Measurements from ENCODE around the gene COL25A1.

The COL25A1 gene

DNA sequence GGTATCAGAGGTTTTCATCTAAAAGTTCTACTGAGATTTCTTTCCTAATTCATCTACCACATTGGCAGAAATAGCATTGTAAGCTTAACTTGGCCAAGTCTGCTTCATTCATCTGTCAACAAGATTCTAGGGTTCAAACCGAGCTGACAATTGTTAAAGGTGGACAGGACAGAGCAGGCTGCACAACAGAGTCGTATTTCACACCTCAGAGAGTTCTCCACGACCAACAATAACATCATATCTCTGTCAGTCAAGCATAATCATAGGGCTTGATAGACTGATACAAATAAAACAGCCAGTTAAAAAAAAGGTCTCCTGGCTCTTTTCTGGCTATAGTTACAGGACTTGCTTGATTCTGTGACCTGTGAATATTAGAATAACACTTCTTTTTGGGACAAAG, 259.2 kb downstream of the COL25A1 start:
- peaks cover 26% of the 10 kb centered on the region for H3K36me3 Mint-ChIP-seq (ENCODE audit: low read depth)
- H3K4me1 Mint-ChIP-seq, result peaks cover 29% of the 10 kb centered on the region
- no peak overlapping the region for H3K4me3 Mint-ChIP-seq
- H3K9me3 Mint-ChIP-seq, result no peaks in the 10 kb centered on the region
- TF ChIP-seq, protein P1, sequence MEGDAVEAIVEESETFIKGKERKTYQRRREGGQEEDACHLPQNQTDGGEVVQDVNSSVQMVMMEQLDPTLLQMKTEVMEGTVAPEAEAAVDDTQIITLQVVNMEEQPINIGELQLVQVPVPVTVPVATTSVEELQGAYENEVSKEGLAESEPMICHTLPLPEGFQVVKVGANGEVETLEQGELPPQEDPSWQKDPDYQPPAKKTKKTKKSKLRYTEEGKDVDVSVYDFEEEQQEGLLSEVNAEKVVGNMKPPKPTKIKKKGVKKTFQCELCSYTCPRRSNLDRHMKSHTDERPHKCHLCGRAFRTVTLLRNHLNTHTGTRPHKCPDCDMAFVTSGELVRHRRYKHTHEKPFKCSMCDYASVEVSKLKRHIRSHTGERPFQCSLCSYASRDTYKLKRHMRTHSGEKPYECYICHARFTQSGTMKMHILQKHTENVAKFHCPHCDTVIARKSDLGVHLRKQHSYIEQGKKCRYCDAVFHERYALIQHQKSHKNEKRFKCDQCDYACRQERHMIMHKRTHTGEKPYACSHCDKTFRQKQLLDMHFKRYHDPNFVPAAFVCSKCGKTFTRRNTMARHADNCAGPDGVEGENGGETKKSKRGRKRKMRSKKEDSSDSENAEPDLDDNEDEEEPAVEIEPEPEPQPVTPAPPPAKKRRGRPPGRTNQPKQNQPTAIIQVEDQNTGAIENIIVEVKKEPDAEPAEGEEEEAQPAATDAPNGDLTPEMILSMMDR (IDR thresholded peaks at IDR 0.05; ENCODE audit: unreplicated experiment in 3 of 3), result no peak
- H3K27me3 Mint-ChIP-seq (ENCODE audit: low read depth), result no peaks in the 10 kb centered on the region
- no peak overlapping the region for H3K27ac Mint-ChIP-seq

DNA sequence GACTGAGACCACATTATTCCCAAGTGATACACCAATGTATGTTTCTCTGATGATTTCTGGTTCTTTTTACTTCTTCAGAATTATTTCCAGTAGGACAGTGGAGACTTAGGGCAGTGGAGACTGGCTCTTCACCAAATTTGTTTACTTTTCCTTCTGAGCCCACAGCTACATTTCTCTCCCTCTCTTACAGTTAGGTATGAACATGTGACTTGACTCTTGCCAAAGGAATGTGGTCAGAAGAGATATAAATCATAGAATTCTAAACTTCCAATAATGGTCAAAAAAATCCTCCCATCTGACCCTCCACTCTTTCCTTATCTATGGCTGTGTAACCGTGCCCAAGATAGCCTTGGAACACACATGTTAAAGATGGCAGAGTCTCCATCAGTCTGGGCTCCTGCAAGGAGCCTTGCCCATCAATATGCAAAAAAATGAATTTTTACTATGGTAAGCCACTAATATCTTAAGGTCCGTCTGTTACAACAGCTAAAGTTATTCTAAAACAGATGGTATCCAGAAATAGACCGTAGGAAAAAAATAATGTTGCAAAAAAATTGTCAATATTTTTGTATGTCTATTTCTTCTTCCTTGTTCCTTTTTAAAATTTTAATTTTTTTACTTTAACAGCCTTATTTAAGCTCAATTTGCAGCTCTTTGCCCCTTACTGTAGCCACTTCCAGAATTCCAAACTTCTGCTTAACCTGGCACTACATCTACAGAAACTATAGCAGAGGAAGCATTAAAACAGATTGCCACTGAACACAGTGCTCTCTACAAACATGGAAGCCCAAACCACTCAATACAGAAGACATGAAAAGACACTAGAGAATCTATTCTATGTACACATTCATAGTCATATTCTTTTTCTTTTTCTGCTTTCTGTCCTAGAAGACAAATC, 260.7 kb downstream of the COL25A1 start:
- Mint-ChIP-seq H3K4me1 (peaks cover 30% of the 10 kb centered on the region), H3K4me3 (no peak overlapping the region), H3K27me3 (ENCODE audit: low read depth) (no peaks in the 10 kb centered on the region), H3K9me3 (no peaks in the 10 kb centered on the region), H3K27ac (no peak overlapping the region), H3K36me3 (ENCODE audit: low read depth) (peaks cover 22% of the 10 kb centered on the region)
- TF ChIP-seq, protein P1 (IDR thresholded peaks at IDR 0.05; ENCODE audit: unreplicated experiment in 3 of 3), result no peak

DNA sequence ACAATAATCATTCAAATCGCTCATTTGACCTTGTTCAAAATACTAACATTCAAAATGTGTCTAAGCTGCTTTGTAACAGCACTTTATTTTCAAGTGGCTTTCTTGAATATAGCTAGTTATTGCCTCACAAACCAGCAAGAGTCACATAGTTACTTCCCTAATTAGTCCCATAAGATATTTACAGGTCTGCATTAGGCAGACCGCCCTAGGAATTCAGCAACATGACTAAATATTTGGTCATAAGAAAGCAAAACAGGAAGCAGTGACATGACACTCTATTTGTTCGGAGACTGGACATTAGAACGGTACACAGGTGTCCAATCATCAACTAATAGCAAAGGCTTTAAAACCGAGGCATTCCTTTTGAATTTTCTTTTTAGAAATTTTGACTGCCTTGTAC, 262.0 kb downstream of the COL25A1 start:
- no peaks in the 10 kb centered on the region for H3K9me3 Mint-ChIP-seq
- no peak overlapping the region for H3K4me3 Mint-ChIP-seq
- TF ChIP-seq, protein P1 (IDR thresholded peaks at IDR 0.05; ENCODE audit: unreplicated experiment in 3 of 3), result no peak
- peaks cover 30% of the 10 kb centered on the region for H3K4me1 Mint-ChIP-seq
- no peak overlapping the region for H3K27ac Mint-ChIP-seq
- peaks cover 22% of the 10 kb centered on the region for H3K36me3 Mint-ChIP-seq (ENCODE audit: low read depth)
- H3K27me3 Mint-ChIP-seq (ENCODE audit: low read depth), result no peaks in the 10 kb centered on the region

DNA sequence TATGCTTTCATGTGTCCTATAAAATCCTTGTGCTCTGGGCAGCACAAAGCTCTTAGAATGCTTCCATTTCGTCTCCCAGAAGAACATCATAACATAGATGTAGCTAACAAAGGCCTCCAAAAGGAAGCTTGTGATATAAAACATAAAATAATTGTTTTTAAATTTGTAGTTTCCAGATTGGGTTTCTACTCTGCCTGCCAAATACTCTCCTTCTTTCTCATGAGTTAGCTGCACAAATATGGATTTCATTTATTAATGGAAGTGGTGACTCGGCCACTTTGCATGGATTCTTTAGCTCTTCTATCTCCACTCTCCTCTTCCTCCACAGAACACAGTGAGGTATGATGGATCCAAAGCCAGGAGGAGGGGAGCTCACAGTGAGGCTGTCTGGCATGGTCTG, 265.4 kb downstream of the COL25A1 start:
- peaks cover 13% of the 10 kb centered on the region for H3K36me3 Mint-ChIP-seq (ENCODE audit: low read depth)
- peak overlapping the region; percentile 31 to 67 (median 37) for H3K27ac Mint-ChIP-seq
- TF ChIP-seq, protein P1 (IDR thresholded peaks at IDR 0.05; ENCODE audit: unreplicated experiment in 3 of 3), result no peak
- peaks cover 30% of the 10 kb centered on the region for H3K4me1 Mint-ChIP-seq
- no peak overlapping the region for H3K4me3 Mint-ChIP-seq
- H3K9me3 Mint-ChIP-seq, result no peaks in the 10 kb centered on the region
- H3K27me3 Mint-ChIP-seq (ENCODE audit: low read depth), result no peaks in the 10 kb centered on the region

DNA sequence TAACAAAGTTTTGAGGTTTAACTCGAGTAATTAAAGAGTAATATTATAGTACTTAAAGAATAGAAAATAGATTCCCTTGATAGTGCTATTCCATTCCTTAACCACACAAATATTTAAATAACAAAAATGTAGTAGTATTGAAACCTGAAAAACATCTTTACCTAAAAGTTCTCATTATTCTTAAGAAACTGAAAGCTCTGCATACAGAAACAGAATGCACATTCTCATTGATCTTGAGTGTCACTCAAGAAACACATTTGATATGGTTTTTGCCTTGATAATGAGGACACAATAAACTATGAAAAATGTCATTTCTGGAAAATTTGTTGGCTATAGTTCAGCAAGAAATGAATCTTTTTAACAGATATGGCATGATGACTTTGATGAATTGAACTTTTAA, 268.5 kb downstream of the COL25A1 start:
- Mint-ChIP-seq H3K4me3 (no peak overlapping the region), H3K4me1 (peaks cover 23% of the 10 kb centered on the region), H3K36me3 (ENCODE audit: low read depth) (peaks cover 10% of the 10 kb centered on the region), H3K9me3 (no peaks in the 10 kb centered on the region), H3K27ac (no peak overlapping the region), H3K27me3 (ENCODE audit: low read depth) (no peaks in the 10 kb centered on the region)
- TF ChIP-seq, protein P1 (IDR thresholded peaks at IDR 0.05; ENCODE audit: unreplicated experiment in 3 of 3), result no peak

DNA sequence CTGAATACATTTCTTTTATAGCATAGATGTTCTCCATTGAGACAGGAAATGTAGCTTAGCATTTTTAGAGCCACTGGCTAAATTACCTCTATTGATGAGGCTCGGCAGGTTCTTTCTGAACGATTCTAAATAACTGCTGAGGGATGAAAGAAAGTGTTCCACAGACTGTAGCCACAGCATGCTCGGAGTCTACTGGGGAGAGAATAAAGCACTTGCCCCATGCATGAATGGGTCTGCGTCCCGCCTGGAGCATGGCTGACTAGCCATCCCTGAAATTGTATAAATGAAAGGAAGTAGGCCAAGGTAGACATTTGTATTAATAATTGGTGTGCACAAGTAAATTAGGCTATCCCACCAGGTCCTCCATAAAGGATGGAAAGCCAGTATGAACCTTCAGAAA, 269.8 kb downstream of the COL25A1 start:
- Mint-ChIP-seq H3K9me3 (no peaks in the 10 kb centered on the region), H3K27me3 (ENCODE audit: low read depth) (no peaks in the 10 kb centered on the region), H3K36me3 (ENCODE audit: low read depth) (peaks cover 5% of the 10 kb centered on the region), H3K4me1 (peaks cover 15% of the 10 kb centered on the region), H3K27ac (peak overlapping the region in 1 of 3 experiments; percentile 37), H3K4me3 (no peak overlapping the region)
- TF ChIP-seq, protein P1 (IDR thresholded peaks at IDR 0.05; ENCODE audit: unreplicated experiment in 3 of 3), result no peak
